GM21423 (cell line): Measurements from ENCODE around the gene TTC23.

Source experiments
- ATAC-seq: cut with Tn5 transposase; IDR thresholded peaks from one replicate; pipeline ENCODE4 v1.9.1; 2021; ENCODE audit warnings: mild to moderate bottlenecking, moderate library complexity; ENCODE audit not compliant: unreplicated experiment

TTC23 gene

DNA sequence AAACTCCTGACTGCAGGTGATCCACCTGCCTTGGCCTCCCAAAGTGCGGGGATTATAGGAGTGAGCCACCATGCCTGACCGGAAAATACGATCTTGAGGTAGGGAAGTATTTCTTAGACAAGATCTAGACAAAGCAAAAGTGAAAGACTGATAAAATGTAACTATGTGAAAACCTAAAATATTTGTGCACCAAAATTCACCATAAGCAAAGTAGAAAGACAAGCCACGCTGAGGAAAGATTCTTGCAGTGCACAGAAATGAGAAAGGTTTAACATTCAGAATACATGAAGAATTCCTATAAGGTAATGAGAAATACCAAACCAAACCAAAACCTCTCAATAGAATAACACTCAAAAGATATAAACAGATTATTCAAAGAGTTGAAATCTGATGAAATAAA, 108.8 kb downstream of the TTC23 start:
- ATAC-seq: no peak

DNA sequence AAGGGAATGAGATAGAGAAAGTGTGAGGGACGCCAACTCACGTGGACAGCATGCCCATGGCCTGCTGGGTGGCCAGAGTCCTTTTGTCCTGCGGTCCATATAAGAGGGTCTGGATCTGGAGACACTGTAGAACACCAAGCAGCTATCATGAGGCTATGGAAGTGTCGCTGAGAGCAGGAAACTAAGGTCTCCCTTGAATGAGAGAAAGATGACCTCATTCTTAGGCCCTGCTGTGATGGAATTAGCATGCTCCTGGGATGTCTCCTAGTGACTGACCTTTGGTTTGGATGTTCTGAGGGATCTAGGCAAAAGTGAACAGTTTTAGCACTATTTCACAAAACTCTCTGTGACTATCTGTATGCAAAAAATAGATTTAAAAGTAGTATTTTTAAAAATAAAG, 110.1 kb downstream of the TTC23 start:
- ATAC-seq: no peak

DNA sequence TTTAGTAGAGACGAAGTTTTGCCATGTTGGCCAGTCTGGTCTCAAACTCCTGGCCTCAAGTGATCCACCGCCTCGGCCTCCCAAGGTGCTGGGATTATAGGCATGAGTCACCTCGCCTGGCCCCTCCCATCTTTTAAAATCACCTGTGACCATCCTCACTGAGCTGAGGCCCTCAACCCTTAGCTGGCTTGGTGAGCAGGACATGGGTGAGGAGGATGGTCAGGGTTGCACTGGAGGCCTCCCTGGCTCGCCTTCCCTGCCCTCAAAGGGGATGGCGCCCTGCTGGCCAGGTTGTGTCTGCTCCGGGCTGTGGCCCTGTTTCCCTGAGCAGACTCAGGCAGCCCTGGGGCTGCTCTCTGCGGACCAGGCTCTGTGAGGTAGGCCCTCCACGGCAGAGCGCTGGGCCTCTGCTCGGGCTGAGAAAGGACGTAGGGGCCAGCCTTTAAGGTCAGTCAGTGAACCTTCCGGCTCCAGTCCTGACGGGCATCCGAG, 110.8 kb downstream of the TTC23 start:
- no peak for ATAC-seq

DNA sequence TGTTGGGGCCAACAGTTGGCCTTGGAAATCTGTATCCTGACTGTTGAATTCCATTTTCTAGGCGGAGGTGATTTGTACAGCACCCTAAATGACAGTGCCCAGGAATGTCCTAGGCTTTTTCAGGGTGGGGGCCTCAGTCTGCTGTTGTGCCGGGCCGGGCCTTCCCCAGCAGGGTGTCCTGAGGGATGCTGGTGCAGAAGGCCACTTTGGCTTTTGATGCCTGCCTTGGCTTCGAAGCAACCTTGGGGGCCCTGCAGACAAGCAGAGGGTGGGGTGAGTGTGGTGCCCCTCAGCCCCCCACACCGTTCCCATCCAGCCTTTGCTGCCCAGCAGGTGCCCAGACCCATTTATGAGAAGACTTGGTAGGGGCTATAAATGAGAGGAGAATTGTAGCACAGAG, 111.5 kb downstream of the TTC23 start:
- ATAC-seq: no peak

DNA sequence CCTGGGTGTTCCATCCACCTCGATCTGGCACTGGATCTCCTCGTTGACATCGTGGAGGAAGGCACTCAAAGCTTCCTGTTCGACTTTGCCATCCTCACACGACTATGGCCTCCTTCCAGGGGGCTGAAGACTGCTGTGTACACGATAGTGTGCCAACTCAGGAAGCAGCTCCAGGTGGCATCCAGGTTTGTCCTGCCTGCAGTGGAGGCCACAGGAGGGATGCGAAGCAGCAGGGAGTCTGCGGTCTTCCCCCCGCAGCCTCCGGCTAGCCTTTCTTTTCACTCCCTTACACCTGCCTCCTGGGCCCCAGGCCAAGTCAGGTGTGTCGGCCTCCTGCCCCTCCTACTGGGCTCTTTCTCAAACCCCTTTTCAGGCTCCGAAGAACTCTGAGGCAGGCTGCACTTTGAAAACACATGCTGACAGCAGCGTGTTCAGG, 112.3 kb downstream of the TTC23 start:
- ATAC-seq: no peak

DNA sequence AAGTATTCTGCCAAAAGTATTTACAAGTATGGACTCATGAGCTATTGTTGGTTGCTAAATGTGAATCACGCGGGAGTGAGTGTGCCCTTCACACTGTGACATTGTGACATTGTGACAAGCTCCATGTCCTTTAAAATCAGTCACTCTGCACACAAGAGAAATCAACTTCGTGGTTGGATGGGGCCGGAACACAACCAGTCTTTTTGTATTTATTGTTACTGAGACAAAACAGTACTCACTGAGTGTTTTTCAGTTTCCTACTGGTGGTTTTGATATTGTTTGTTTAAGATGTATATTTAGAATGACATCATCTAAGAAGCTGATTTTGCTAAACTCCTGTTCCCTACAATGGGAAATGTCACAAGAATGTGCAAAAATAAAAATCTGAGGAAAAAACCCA, 114.2 kb downstream of the TTC23 start:
- no peak for ATAC-seq

DNA sequence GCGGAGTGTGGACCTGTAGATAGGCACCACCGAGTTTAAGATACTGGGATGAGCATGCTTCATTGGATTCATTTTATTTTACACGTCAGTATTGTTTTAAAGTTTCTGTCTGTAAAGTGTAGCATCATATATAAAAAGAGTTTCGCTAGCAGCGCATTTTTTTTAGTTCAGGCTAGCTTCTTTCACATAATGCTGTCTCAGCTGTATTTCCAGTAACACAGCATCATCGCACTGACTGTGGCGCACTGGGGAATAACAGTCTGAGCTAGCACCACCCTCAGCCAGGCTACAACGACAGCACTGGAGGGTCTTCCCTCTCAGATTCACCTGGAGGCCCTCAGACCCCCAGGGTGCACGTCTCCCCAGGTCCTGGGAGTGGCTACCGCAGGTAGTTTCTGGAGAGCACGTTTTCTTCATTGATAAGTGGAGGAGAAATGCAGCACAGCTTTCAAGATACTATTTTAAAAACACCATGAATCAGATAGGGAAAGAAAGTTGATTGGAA, 115.0 kb downstream of the TTC23 start:
- ATAC-seq: no peak

DNA sequence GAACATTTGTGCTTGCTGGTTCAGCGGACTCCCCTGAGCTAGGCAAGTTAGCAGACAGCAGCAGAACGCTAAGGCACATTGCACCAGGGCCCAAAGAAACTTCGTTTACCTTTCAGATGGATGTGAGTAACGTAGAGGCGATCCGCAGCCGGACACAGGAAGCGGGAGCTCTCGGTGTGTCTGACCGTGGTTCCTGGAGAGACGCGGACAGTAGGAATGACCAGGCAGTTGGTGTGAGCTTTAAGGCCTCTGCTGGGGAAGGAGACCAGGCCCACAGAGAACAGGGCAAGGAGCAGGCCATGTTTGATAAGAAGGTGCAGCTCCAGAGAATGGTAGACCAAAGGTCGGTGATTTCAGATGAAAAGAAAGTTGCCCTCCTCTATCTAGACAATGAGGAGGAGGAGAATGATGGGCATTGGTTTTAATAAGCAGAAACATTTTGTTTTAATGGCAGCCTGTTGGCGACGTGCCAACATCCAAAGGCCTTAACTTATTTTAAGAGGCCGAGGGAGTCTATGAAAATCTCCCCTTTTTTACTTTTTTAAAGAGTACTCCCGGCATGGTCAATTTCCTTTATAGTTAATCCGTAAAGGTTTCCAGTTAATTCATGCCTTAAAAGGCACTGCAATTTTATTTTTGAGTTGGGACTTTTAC, 116.6 kb downstream of the TTC23 start:
- ATAC-seq: no peak

DNA sequence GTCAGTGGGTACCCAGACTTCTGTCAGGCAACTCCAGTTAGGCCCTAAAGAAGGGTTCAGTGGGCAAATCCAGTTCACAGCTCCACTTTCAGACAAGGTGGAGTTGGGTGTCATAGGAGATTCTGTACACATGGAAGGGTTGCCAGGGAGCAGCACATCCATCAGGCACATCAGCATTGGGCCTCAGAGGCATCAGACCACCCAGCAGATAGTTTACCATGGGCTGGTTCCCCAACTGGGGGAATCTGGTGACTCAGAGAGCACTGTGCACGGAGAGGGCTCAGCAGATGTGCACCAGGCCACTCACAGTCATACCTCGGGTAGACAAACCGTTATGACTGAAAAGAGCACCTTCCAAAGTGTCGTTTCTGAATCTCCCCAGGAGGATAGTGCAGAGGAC, 117.3 kb downstream of the TTC23 start:
- no peak for ATAC-seq

DNA sequence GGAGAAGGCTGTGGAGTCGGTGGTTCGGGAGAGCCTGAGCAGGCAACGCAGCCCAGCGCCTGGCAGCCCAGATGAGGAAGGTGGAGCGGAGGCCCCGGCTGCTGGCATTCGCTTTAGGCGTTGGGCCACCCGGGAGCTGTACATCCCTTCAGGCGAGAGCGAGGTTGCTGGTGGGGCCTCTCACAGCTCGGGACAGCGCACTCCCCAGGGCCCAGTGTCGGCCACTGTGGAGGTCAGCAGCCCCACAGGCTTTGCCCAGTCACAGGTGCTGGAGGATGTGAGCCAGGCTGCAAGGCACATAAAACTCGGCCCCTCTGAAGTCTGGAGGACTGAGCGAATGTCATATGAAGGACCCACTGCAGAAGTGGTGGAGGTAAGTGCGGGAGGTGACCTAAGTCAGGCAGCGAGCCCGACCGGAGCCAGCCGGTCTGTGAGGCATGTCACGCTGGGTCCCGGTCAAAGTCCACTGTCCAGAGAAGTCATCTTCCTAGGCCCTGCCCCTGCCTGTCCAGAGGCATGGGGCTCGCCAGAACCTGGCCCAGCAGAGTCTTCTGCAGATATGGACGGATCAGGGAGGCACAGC, 117.8 kb downstream of the TTC23 start:
- no peak for ATAC-seq

DNA sequence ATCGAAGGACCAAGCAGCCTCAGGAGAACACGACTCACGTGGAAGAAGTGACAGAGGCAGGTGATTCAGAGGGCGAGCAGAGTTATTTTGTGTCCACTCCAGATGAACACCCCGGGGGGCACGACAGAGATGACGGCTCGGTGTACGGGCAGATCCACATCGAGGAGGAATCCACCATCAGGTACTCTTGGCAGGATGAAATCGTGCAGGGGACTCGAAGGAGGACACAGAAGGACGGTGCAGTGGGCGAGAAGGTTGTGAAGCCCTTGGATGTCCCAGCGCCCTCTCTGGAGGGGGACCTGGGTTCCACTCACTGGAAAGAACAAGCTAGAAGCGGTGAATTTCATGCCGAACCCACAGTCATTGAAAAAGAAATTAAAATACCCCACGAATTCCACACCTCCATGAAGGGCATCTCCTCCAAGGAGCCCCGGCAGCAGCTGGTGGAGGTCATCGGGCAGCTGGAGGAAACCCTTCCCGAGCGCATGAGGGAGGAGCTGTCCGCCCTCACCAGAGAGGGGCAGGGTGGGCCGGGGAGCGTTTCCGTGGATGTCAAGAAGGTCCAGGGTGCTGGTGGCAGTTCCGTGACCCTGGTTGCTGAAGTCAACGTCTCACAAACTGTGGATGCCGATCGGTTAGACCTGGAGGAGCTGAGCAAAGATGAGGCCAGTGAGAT, 118.5 kb downstream of the TTC23 start:
- no peak for ATAC-seq

DNA sequence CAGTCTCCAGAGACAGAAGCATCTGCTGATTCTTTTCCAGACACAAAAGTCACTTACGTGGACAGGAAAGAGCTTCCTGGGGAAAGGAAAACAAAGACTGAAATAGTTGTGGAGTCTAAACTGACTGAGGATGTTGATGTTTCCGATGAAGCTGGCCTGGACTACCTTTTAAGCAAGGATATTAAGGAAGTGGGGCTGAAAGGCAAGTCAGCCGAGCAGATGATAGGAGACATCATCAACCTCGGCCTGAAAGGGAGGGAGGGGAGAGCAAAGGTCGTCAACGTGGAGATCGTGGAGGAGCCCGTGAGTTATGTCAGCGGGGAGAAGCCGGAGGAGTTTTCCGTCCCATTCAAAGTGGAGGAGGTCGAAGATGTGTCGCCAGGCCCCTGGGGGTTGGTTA, 119.1 kb downstream of the TTC23 start:
- no peak for ATAC-seq

DNA sequence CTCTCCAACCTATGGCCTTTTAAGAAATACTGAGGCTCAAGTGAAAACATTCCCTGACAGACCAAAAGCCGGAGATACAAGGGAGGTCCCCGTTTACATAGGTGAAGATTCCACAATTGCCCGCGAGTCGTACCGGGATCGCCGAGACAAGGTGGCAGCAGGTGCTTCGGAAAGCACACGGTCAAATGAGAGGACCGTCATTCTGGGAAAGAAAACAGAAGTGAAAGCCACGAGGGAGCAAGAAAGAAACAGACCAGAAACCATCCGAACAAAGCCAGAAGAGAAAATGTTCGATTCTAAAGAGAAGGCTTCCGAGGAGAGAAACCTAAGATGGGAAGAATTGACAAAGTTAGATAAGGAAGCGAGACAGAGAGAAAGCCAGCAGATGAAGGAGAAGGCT, 119.7 kb downstream of the TTC23 start:
- ATAC-seq: no peak

DNA sequence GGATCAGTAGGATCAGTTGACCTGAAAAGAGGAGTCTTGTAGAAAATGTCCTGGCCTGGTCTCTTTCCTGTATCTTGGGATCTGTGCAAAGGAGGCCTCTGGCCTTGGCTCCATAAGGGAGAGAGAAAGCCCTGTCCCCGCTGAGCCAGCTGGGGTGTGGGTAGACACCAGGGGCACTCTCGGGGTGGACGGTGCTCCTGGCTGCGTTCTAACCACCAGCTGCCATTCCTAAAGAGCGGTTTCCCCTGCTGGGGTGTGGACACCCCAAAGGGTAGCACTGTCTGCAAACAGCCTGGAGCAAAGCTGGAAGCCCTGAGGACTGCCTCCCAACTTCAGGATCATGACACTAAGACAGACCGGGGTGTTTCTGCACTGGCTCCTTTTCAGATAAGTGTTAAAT, 121.0 kb downstream of the TTC23 start:
- ATAC-seq: no peak

DNA sequence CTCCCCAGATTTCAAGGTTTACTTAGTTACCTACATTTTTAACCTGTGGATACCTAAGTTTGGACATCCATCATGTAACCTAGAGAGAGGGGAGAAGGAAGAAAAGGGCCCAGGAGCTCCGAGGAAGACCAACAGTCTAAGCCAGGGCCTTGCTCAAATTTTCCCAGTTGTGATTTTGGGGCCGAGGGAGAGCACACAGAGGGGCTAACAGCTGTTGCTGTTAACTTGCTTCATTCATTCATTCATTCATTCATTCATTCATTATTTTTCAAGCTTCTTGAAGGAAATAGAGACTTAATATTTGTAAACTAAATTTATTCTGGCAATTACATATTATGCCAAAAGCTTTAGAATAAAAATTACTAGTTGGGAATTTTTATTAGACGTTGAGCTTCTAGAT, 121.6 kb downstream of the TTC23 start:
- ATAC-seq: no peak

DNA sequence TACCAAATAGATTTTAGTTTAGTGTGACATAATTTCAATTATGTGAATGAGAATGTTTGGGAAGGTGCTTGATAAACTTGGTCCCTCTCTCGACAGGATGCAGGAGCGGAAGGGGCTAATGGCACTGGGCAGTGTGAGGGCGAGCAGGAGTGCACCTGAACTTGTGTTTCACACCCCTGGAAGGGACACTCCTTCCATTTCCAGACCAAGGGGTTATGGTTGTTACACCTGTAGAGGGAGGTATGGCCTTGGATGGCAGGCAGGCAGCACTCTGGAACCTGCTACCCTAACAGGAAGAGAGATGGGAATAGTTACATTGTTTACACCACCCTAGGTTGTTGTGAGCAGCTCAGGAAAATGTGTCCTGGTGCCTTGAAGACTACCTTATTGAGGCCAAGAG, 122.5 kb downstream of the TTC23 start:
- no peak for ATAC-seq

DNA sequence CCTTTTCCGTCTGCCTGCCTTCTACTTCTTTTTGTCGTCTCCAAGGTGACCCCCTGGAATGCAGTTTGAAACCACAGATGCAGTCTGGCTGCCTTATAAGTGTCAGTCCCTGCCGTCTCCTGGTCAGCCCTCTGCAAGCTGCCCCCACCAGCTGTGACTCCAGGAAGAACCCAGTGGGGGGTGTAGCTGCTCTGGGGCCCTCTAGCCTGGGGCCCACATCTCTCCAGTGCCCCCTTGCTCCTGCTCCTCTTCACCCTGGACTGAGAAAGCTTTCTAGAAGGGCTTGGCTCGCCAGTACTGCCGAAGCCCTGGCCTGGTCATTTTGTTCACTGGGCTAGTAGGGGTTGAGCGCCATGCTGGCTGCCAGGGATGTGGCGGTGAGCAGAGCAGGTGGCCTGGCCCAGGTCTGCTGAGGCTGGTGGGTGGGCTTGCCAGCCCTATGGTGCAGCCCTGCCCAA, 123.2 kb downstream of the TTC23 start:
- ATAC-seq: no peak

DNA sequence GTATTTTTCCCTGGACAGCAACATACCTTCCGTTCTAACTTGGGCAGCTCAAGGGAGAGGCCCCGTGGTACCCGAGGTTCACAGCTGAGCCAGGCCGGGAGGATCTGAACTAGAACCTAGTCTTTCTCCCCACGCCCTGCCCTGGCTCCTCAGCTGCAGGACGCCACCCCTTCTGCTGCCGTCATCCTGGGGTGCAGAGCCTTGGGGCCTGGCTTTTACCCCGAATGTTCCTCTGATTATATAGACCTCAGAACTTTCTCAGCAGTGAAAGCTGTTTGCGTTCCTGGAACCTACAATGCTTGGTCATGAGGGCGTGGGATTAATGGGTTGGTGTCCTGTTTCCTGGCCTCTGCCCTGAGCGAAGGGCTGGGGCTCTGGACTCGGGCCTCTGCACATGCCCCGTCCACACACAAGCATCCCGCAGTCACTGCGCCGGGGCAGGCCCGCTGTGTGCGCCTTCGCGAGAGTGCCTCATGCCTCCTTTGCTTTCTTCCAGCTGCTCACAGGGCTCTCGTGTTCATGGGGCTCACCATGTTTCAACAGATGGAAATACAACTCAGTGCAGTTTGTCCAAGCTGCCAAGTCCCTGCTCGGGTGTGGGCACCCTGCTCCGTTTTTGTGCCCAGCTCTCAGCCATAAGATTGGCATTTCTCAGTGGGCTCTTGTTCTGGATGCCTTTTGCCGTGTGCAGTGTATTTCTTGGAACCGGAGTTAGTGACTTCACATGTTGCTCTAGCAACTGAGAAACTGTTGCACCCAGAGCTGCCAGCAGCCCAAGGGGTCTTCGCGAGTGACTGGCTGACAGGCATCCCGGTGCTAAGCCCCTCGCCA, 124.1 kb downstream of the TTC23 start:
- no peak for ATAC-seq

DNA sequence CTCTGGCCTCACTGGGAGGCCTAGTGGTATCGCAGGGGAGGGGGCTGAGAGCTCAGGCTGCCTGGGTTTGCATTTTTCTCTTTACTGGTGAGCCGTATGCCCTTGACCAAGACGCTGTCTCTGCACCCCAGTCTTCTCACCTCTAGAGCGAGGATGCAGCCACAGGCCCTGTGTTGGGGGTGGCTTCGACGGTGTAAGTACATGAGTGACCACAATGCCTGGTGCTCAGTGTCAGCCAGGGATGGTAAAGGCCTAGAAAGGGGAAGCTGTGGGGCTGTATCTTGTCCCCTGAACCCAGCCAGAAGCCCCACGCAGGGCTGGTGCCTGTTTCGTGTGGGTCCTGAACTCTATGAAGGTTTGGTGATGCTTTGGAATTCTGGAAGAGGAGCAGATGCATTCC, 124.7 kb downstream of the TTC23 start:
- ATAC-seq: no peak

DNA sequence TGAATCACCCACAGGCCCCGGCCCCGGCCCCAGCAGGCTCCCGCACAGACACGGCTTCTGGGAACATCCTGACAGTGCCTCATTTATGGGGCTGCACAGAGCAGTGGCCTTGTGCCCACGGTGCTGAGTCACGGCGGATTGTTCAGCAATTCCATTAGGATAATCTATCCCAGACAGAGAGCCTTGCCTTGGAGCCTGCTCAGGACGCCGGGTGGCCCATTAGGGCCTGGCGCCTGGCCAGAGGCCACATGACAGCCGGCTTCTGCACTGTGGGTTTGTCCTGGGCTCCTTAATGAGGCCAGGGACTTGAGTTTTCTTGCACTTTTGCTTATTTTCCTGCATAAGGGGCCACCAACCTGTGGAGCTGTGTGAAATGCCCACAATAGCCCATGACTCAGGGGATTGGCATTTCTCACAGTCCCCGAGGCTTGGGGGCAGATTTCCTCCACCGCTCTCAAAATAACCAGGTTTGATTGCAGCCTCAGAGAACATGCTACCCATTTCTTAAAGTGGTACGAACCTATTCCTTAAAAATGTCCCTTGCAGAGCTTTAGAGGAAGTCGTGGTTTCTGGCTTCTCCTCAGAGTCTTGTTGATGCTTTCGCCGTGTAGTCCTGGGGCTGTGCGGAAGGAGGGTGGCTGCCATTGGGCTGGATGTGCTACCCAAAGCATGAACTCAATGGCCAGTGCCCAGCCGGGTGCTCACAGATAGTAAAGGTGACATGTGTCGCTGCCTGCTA, 125.5 kb downstream of the TTC23 start:
- ATAC-seq: no peak
